ENCODE results near the gene SLC36A2.
"Not testable (repeated sequence)": the region's sequence is repeated elsewhere in the genome, so short reads cannot be mapped to it uniquely, and the experiment has no call there.

SLC36A2 gene

GRCh38 chr5:151347369-151347768, at the start of gene SLC36A2:
SLC36A2 (minus strand) TSS chr5:151347559; CDS start chr5:151347460, 99 bp downstream.
- DNase-seq, result no peak

GRCh38 chr5:151388960-151389359, 41.6 kb upstream of the SLC36A2 start:
- DNase-seq, result no peak

GRCh38 chr5:151384106-151384505, 36.7 kb upstream of the SLC36A2 start:
- DNase-seq, result no peak

DNA sequence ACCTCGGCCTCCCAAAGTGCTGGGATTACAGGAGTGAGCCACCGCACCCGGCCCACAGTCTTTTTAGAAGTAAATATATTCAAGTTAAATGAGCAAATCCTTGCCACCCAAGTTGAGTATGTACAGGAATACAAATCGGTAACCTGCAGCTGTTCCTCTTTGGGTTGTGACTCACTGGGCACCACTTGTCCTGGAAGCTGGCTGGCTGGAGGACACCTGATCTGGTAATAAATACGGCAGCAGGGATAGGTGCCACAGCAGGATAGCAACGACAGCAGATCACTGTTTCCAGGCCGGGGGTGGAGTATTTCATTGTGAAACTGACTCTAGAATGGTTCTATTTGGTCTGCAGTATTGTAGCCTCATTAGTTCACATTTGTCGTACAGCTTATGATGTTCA, 35.7 kb upstream of the SLC36A2 start:
- DNase-seq, result no peak

- DNase-seq, result no peak
Measured at GRCh38 chr5:151382576-151382975, 35.2 kb upstream of the SLC36A2 start.

GRCh38 chr5:151381899-151382298, 34.5 kb upstream of the SLC36A2 start:
- no peak for DNase-seq

DNA sequence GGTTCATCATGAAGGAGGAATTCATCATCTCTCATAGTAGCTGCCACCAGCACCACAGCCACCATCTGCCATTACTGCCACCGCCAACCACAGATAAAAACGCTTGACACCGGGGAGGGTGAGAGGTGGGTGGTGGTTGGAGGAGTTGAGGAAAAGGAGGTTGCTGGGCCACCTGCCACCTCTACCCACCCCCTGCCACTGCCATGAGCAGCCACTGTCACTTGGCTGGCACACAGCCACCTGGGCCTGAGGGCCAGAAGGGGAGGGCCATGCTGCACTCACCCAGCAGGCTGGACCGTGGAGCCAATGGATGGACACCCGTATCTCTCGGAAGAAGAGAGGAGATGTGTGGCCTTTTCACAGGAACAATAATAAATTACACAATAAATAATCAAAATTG, 31.3 kb upstream of the SLC36A2 start:
- no peak for DNase-seq

GRCh38 chr5:151374539-151374938, 27.2 kb upstream of the SLC36A2 start:
- no peak for DNase-seq

GRCh38 chr5:151367038-151367437, 19.7 kb upstream of the SLC36A2 start:
- not testable (repeated sequence) for DNase-seq

DNA sequence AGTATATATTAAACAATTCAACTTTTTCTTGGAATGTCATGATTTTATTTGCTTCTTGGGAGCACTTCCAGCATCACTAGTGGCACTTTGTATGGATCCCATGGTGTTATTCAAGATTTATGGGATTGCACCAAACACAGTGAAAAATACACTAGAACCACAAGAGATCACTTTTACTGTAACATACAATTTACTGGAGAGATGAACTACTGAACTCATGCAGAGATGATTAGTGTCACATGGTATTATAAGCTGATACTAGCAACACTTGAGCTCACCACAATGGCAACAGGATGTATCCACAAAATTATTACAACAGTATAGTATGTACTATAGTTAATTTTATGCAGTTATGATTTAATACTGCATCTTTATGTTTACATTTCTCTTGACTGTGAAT, 16.3 kb upstream of the SLC36A2 start:
- no peak for DNase-seq

DNA sequence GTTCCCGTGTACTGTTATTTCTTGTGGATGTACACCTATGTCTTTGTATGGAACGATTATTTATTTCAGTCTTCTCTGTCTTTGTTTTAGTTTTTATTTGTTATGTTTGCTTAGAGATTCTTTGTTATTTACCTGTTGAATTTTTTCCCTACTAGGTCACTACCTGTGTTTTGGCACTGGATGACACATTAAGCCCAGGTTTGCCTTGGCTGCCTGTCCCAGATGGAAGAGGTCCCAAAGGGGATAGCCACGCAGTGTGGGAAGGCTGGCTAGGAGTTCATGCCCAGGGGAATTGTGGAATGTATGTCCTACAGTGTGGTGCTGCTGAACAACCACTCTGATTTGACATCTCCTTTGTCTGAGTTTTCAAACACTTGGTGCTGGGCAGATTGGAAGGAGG, 15.6 kb upstream of the SLC36A2 start:
- DNase-seq, result no peak

- no peak for DNase-seq
Measured at GRCh38 chr5:151359391-151359790, 12.0 kb upstream of the SLC36A2 start.

DNA sequence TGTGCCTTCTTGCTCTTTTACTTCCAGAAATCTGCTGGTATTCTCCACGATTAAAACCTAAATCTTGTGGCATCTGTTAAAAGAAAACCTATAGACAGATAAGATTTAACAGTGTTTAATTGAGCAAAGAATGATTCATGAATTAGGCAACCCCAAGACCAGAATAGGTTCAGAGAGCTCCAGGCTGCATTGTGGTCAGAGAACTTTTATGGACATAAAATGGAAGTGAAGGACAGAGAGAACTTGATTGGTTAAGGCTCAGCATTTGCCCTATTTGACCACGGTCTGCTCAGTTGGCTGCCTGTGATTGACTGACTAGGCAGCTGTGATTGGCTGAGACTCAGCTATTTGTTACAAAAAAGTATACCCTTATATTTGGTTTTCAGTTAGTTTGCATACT, 10.4 kb upstream of the SLC36A2 start:
- DNase-seq, result no peak

GRCh38 chr5:151357097-151357496, 9.7 kb upstream of the SLC36A2 start:
- no peak for DNase-seq

- no peak for DNase-seq
Measured at GRCh38 chr5:151351671-151352070, 4.3 kb upstream of the SLC36A2 start.

- no peak for DNase-seq
Measured at GRCh38 chr5:151348789-151349188, 1.4 kb upstream of the SLC36A2 start.

- no peak for DNase-seq
Measured at GRCh38 chr5:151345808-151346478, 1.4 kb downstream of the SLC36A2 start.

- DNase-seq, result no peak
Measured at GRCh38 chr5:151345187-151345807, 2.1 kb downstream of the SLC36A2 start.

DNA sequence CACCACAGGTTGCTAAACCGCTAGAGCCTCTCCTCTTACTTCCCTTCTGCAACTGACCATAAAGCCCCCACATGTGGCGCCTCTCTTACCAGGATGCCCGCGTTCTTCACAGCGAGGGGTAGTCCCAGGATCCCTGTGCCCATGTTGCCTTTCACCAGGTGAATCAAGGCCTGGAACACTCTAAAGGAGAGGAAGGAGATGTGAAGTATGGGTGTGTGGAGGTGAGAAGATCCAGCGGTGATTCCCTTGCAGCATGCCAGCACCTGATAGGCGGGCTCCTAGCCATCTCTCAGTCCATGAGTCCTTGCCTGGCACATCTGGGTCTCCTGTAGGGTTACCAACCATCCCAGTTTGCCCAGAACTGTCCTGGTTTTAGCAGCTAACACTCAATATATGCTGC, 3.3 kb downstream of the SLC36A2 start:
- DNase-seq, result no peak

- DNase-seq, result no peak
Measured at GRCh38 chr5:151340004-151340403, 7.4 kb downstream of the SLC36A2 start.

DNA sequence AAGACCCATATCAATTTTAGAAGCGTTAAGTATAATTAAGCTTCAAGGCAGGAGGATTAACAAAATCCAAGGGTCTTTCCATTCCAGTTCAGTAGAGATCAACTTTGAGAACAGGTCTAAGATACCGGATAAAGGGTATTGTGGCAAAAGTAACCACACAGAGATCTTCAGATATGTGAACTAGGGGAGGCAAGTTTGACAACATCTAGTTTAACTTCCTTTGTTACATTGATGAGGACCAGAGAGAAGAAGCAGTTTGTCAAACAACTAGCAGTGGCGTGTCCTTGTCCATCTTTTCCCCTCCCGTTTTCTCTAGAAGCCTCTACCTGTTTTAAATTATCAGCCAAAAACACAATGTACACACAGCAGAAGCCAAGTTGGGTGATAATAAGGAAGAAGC, 8.6 kb downstream of the SLC36A2 start:
- no peak for DNase-seq

DNA sequence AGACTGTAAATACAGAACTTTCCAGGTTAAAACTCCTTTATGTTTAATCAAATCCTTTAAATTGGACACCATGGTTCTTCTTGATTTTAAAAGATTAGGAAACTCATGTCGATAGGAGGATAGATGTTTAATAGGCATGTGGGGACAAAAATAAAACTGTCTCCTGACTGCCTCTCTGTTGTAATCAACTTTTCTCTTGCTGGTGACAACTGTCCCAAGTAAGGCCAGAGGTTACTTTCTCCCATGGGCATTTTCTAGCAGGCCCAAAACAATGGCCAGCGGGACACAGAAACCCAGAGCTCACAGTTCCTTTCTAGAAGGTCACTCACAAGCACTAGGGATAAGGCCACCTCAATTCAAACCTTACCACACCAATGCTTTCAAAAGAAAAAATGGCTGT, 14.5 kb downstream of the SLC36A2 start:
- DNase-seq, result no peak

GRCh38 chr5:151328734-151329133, 18.6 kb downstream of the SLC36A2 start:
- DNase-seq, result no peak

DNA sequence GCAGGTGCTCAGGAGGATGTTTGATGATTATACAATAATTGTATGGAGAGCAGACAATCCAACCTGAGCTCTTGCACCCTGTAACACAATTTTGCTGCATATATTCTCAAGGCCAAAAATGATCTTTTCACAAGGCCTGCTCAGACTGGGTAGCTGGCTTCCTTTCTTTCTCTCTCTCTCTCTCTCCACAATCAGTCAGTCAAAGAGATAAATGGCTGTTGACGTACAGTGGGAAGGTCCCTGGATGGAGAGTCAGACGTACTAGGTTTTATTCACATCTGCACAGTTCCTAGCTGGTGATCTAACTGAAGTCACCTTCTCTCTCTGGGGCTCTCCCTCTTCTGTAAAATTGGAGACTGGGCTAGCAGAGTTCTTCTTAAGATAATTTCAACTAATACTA, 19.8 kb downstream of the SLC36A2 start:
- no peak for DNase-seq

DNA sequence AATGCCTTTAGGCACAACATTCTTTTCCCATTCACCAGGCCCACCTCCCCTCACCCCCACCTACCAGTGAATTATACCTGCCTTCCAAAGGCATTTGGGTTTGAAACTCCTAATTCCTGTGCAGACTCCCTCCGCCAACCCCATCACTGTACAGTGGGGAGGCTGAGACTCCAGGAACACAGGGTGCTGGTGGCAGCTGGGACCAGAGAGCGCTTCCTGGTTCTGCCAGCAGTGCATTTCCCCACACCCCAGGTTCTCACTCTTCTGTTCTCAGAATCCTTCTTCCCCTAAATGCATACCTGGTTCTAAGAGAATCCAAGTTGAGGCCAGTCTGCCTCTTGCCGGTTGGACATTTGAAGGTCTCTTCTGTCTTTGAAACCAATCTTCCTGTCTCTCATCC, 21.1 kb downstream of the SLC36A2 start:
- no peak for DNase-seq

All from KG1 (cell line).